Stimulated activated CD8-positive, alpha-beta memory T cell treated with anti-CD3 and anti-CD28 coated beads, Interleukin-4, amount 100 ng/mL, for 1 hour (primary cell): ENCODE measurements around the gene UBXN7.
"Not testable (repeated sequence)": the region's sequence is repeated elsewhere in the genome, so short reads cannot be mapped to it uniquely, and the experiment has no call there.

Source experiments
- DNase-seq, 2 donors: peaks; one replicate each; pipeline ENCODE4 v3.0.0-alpha.2; 2020; ENCODE audit warnings: low read depth in 2 of 2, low spot score in 1 of 2

Gene UBXN7

DNA sequence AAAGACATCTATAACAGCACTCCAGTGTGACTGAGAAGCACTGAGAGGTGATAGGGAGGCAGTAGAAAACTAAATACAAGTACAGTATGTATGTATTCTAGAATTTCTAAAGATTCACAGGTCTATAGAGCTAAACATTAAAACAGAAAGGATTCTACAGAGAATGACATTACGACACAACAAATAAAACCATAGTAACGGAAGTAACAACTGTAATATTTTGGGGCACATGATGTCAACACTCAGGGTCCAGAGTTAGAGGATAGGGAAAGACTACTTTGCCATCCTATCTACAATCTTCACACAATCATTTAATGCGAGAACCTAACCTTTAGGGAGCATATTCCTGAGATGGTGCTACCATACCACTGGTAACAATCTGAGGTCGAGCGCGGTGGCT lies 13.6 kb downstream of the UBXN7 start:
- no peak for DNase-seq

DNA sequence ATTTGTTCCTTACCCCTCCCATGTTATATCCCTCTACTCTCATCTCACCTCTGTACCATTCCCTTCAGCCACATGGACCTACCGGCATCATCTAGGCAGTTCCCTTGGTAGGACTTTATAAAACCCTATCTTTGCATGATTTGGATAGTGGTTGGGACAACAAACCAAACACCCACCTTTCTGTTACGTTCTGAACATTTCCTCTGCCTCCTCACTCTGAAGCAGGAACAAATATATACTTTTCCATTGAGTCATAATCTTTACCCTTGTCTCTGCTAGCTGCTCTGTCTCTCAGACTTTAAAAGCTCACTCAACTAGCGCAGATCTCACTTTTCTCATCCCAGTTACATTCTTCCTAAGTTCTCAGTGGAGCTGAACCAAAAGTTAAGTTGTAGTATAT lies 17.8 kb downstream of the UBXN7 start:
- no peak for DNase-seq

GRCh38 chr3:196412704-196413103 lies 19.5 kb downstream of the UBXN7 start:
- DNase-seq: no peak

DNA sequence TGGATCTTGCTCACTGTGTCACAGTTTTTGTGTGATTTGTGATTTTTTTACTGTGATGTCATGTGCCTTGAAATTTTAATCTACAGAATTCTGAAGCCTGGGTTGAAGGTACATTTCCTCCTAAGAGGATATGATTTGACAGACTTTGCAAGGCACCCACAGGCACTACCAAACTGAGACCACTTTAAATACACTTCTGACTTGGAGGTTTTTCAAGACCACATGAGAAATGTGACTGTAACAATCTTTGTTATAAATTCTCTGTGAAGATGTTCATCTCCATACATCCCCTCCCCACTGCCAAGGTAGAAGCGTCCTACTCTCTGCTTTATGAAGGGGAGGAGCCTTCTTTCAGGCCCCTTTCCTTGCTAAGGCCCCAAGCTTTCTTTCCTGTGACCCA lies 22.8 kb downstream of the UBXN7 start:
- no peak for DNase-seq

DNA sequence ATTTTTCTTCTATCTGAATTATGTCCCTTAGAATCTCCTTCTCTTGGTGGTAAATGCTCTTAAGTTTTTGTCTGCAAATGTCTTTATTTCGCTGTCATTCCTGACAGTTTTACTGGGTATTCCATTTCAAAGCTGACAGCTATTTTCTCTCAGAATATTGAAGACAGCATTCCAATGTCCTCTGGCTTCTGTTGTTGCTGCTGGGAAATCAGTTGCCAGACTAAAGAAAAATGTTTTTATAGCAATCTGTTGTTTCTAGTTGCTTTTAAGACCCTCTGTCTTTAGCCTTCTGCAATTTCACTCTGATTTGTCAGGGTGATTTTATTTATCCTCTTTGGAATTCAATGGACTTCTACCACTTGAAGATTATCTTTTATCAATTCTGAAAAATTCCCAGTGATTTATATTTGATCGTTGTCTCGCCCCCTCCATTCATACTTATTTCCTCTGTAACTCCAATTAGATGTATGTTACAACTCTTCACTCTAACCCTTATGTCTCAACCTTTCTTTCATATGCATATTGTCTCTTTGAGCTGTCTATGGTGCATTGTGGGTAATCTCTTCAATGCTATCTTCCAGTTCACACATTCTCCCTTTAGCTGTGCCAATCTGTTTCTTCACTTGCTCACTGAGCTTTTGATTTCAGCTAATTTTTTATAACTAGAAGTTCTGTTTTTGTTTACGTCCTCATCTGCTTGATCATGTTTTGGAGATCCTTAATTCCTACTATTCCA lies 23.5 kb downstream of the UBXN7 start:
- no peak for DNase-seq

DNA sequence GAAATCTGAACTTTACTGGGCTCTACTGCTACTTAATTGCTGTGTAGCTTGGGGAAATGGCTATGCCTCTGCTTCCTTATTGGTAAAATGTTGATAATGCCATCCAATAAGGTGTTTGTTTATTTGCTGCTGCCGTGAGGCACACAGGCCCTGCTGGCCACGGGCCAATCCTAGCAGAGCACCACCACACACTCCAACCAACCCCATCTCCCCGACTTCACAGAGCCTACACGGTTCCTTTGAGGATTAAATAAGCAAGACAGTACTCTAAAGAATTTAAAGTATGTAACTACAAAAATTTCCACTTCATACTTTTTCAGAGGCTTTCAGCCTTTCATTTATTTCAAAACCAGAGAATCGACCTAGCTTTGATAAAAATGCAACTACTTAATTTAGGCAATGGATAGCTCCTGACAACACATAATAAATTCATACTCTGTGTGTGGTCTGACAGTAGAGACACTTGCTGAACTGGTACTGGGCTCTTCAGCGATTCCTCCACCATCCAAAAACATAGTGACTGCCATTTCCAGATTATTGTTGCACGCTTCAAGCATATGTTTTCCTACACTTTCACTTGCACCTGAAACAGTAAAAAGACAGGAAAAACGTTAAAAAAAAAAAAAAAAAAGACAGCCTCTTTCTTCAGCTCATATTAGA lies 25.3 kb downstream of the UBXN7 start:
- no peak for DNase-seq

- no peak for DNase-seq
Measured at GRCh38 chr3:196400331-196400730, 31.9 kb downstream of the UBXN7 start.

DNA sequence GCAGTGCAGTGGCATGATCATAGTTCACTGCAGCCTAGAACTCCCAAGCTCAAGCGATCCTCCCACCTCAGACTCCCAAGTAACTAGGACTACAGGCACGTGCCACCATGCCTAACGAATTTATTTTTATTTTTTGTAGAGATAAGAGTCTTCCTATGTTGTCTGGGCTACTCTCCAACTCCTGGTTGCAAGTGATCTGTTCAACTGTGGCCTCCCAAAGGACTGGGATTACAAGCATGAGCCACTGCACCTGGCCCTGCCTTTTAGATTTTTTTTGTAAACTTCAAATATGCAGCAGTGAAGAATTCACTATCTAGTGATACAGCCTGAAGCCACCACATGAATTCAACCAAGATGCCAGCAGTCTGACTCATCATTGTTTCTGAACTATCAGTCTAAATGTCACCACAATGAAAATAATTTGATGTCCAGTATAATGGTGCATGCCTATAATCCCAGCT lies 32.7 kb downstream of the UBXN7 start:
- no peak for DNase-seq

DNA sequence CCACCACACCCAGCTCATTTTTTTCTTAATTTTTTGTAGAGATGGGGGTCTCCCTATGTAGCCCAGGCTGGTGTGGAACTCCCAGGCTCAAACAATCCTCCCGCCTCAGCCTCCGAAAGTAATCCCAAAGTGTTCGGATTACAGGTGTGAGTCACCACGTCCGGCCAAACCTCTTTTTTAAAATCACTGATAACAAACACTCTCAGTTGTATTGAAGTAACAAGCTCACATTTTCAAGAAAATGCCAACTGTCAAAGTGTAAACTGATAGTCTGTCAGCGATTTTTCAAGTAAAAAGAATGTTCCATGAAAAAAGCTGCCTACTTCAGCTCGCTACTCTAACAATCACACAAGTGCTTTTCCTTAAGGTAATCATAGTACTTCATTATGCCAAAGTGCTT lies 33.4 kb downstream of the UBXN7 start:
- no peak for DNase-seq

DNA sequence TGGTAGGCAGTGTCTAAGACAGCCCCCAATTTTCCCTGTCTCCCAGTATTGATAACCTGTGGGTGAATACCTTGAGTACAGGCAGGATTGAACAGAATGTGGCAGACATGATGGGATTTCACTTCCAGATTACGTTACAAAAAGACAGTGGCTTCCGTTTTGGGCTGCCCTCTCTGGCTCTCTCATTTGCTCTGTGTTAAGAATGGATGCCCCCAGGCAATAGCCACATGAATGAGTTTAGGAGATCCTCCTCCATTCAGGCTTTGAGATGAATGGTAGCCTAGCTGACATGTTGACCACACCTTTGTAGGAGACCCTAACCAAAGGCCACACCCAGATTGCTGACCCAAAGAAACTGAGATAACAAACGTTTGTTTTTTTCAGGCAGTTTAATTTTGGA lies 34.3 kb downstream of the UBXN7 start:
- DNase-seq: no peak

DNA sequence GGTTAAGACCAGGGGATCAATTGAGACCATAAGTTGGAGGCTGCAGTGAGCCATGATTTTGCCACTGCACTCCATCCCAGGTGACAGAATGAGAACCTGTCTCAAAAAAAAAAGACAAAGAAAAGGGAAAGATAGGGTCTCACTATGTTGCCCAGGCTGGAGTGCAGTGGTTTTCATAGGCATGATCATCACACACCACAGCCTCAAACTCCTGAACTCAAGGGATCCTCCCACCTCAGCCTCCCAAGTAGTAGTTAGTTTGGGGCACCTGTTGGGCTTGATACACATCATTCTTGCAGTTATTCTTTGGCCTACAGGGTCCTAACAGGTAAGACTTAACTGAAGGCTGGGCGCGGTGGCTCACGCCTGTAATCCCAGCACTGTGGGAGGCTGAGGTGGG lies 42.1 kb downstream of the UBXN7 start:
- DNase-seq: no peak

DNA sequence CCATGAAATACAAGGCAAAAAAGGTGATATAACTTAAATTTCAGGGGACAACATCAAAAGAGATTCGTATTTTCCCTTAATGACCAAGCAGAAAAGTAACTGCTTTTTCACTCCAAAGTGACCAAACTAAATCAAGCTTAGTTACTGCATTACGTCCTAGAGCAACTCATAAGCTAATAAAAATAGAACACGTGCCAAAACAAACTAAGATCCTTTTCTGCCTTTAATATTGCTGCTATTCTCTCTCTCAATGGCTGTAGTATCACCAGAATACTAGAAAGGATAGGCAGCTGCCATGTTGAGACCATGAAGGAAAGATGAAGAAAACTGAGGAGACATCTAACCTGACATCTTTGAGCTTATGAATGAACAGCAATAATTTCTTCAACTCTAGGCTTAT lies 43.3 kb downstream of the UBXN7 start:
- no peak for DNase-seq

DNA sequence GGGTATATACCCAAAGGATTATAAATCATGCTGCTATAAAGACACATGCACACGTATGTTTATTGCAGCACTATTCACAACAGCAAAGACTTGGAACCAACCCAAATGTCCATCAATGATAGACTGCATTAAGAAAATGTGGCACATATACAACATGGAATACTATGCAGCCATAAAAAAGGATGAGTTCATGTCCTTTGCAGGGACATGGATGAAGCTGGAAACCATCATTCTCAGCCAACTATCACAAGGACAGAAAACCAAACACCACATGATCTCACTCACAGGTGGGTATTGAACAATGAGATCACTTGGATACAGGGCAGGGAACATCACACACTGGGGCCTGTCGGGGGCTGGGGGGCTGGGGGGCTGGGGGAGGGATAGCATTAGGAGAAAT lies 44.3 kb downstream of the UBXN7 start:
- DNase-seq: not testable (repeated sequence)

GRCh38 chr3:196386797-196387196 lies 45.4 kb downstream of the UBXN7 start:
- not testable (repeated sequence) for DNase-seq

GRCh38 chr3:196386034-196386433 lies 46.2 kb downstream of the UBXN7 start:
- DNase-seq: not testable (repeated sequence)

- not testable (repeated sequence) for DNase-seq
Measured at GRCh38 chr3:196385446-196385845, 46.8 kb downstream of the UBXN7 start.

- no peak for DNase-seq
Measured at GRCh38 chr3:196378146-196378841, 53.9 kb downstream of the UBXN7 start.

- DNase-seq: no peak
Measured at GRCh38 chr3:196377321-196377720, 54.9 kb downstream of the UBXN7 start.

DNA sequence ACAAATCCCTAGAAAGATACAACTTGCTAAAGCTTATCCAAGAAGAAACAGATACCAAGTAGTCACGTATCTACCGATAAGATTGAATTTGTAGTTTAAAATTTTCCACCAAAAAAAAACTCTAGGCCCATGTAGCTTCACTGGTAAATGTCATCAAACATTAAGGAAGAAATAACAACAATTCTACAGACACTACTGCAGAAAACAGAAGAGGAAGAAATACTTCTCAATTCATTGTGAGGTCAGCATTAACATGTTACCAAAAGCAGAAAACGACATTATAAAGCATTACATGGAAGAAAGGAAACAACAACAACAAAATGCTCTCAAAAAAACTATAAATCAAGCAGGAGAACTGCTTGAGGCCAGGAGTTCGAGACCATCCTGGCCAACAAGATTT lies 66.5 kb downstream of the UBXN7 start:
- DNase-seq: no peak

DNA sequence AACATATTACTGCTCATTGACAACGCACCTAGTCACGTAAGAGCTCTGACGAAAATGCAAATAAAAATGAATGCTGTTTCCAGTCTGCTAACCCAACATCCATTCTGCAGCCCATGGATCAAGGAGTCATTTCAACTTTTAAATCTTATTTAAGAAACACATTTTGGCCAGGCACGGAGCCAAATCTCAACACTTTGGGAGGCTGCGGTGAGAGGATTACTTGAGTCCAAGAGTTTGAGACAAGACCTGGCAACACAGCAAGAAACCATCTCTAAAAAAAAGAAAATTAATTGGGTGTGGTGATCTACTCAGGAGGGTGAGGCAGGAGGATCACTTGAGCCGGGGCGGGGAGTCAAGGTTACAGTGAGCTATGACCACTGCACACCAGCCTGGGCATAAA lies 71.6 kb downstream of the UBXN7 start:
- no peak for DNase-seq

- not testable (repeated sequence) for DNase-seq
Measured at GRCh38 chr3:196358540-196358939, 73.7 kb downstream of the UBXN7 start.

- DNase-seq: no peak
Measured at GRCh38 chr3:196357905-196358304, 74.3 kb downstream of the UBXN7 start.
